Retinal pigment epithelial cell (primary cell): ENCODE data around the gene GRIN1.

ENCODE experiments used
- DNase-seq: peaks from one replicate; pipeline ENCODE4 v3.0.0-alpha.2; 2010; ENCODE audit warnings: low read depth
- H3K4me3 ChIP-seq: 2 replicates; pipeline ENCODE4 v1.5.1; 2011; ENCODE audit warnings: mild to moderate bottlenecking, low read length, control low read depth, moderate library complexity
- TF ChIP-seq, protein P1 (sequence below): conservative IDR thresholded peaks from 2 replicates; pipeline ENCODE4 v1.5.1; 2011; ENCODE audit warnings: low read depth, low read length, control low read depth, inconsistent platforms

The GRIN1 gene

DNA sequence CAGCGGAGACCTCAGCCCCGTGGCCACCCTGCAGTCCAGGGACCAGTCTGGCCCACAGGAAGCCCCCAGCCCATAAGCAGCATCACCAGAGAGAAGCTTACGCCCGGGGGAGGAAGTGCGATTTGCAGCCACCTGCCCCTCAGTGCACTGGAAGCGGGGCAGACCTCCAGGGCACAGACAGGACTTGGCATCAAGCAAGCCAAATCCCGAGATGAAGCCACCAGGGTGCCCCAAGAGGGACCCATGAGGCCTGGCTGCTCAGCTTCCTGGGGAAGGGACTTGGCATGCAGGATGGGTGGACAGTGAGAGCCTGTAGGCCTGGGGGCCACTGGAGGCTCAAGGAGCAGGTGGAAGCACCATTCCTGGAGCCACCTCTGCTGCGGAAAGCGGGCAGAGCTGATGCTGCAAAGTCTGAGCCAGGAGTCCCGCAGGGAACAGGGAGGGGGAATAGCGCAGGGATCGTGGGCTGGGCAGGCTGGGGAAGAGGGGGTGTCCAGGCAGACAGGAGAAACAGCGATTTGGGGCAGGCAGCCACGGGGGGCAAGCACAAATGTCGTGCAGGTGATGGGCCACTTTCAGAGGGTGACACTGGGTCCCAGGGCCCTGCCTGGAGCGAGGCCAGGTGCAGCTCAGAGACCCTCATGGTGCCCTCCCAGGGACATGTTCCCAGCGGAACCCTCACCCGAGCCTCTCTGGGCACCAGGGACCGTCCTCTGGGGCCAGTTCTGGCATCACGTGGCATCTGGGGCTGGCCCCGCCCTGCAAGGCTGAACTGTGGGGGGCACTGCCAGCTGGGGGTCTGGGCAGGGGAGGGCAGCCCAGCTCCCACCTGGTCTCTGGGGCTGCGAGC, 27.7 kb downstream of the GRIN1 start:
- no peak overlapping the region for H3K4me3 ChIP-seq
- TF ChIP-seq, protein P1, sequence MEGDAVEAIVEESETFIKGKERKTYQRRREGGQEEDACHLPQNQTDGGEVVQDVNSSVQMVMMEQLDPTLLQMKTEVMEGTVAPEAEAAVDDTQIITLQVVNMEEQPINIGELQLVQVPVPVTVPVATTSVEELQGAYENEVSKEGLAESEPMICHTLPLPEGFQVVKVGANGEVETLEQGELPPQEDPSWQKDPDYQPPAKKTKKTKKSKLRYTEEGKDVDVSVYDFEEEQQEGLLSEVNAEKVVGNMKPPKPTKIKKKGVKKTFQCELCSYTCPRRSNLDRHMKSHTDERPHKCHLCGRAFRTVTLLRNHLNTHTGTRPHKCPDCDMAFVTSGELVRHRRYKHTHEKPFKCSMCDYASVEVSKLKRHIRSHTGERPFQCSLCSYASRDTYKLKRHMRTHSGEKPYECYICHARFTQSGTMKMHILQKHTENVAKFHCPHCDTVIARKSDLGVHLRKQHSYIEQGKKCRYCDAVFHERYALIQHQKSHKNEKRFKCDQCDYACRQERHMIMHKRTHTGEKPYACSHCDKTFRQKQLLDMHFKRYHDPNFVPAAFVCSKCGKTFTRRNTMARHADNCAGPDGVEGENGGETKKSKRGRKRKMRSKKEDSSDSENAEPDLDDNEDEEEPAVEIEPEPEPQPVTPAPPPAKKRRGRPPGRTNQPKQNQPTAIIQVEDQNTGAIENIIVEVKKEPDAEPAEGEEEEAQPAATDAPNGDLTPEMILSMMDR, result no peak
- no peak for DNase-seq

- H3K4me3 ChIP-seq, result no peak overlapping the region
- DNase-seq, result no peak
- TF ChIP-seq, protein P1, result no peak
These were observed 28.4 kb downstream of the GRIN1 start for GRCh38 chr9:137167277-137167746.

DNA sequence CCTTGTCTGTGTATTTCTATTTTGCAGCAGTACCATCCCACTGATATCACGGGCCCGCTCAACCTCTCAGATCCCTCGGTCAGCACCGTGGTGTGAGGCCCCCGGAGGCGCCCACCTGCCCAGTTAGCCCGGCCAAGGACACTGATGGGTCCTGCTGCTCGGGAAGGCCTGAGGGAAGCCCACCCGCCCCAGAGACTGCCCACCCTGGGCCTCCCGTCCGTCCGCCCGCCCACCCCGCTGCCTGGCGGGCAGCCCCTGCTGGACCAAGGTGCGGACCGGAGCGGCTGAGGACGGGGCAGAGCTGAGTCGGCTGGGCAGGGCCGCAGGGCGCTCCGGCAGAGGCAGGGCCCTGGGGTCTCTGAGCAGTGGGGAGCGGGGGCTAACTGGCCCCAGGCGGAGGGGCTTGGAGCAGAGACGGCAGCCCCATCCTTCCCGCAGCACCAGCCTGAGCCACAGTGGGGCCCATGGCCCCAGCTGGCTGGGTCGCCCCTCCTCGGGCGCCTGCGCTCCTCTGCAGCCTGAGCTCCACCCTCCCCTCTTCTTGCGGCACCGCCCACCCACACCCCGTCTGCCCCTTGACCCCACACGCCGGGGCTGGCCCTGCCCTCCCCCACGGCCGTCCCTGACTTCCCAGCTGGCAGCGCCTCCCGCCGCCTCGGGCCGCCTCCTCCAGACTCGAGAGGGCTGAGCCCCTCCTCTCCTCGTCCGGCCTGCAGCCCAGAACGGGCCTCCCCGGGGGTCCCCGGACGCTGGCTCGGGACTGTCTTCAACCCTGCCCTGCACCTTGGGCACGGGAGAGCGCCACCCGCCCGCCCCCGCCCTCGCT, 29.0 kb downstream of the GRIN1 start:
- no peak overlapping the region for H3K4me3 ChIP-seq
- no peak for DNase-seq
- TF ChIP-seq, protein P1, result no peak

- TF ChIP-seq, protein P1, result no peak
- H3K4me3 ChIP-seq, result no peak overlapping the region
- no peak for DNase-seq
These were observed 29.6 kb downstream of the GRIN1 start for GRCh38 chr9:137168573-137168903.

GRCh38 chr9:137168904-137169856, 30.2 kb downstream of the GRIN1 start:
- TF ChIP-seq, protein P1, result no peak
- H3K4me3 ChIP-seq, result peak overlapping the region; percentile 14
- no peak for DNase-seq

GRCh38 chr9:137169896-137170358, 31.0 kb downstream of the GRIN1 start, which contains the start of gene LRRC26:
TSS of gene LRRC26 (minus strand) at chr9:137170051. CDS start at chr9:137169943, 108 bp downstream.
- TF ChIP-seq, protein P1, result no peak
- DNase-seq, result no peak
- peak within 1 kb of the TSS; percentile 14 for H3K4me3 ChIP-seq
